CD4-positive, alpha-beta T cell (primary cell): ENCODE data around the gene AK5. TPM values are rescaled to one million over a fixed set of nuclear protein-coding genes. Genes with fewer than 3 reads are reported as not detected.

Experiments used
- ATAC-seq: fragments of 200-7000 bp; cut with Tn5 transposase; one replicate; pipeline ENCODE4 v1.10.0; 2022; ENCODE audit warnings: mild to moderate bottlenecking; ENCODE audit not compliant: poor library complexity
- CTCF ChIA-PET: fragments of 350-600 bp; sonication (Branson Sonifier 250); formaldehyde crosslinking; loops from one replicate; lab custom pipeline; 2021; ENCODE audit warnings: antibody characterized with exemption, inconsistent platforms; lab: Charles Lee
- POLR2A ChIA-PET: fragments of 350-600 bp; sonication (Branson Sonifier 250); formaldehyde crosslinking; loops from one replicate; lab custom pipeline; 2021; ENCODE audit warnings: antibody characterized with exemption, inconsistent platforms; lab: Charles Lee
- DNase-seq, 14 experiments: peaks; one replicate each; pipeline ENCODE4 v3.0.0-alpha.2; 2013 to 2020; ENCODE audit warnings: mixed read lengths in 2 of 14
- H3K27ac ChIP-seq, 2 donors: one replicate each; pipeline versions ENCODE4 v1.5.1 to v1.7.0; 2013; ENCODE audit warnings: low read length in 2 of 2, low read depth in 1 of 2, mild to moderate bottlenecking in 1 of 2
- H3K27me3 ChIP-seq, 2 experiments: 1 replicate in 1 of 2; 2 replicates in 1 of 2; pipeline versions ENCODE4 v1.6.1 to v1.7.0; 2013; ENCODE audit warnings: low read length in 2 of 2, control low read depth in 1 of 2, mild to moderate bottlenecking in 1 of 2, moderate library complexity in 1 of 2; ENCODE audit not compliant: insufficient read depth in 2 of 2, control insufficient read depth in 1 of 2
- H3K36me3 ChIP-seq: one replicate; pipeline ENCODE4 v1.6.1; 2013; ENCODE audit warnings: low read length, control low read depth; ENCODE audit not compliant: insufficient read depth
- H3K4me1 ChIP-seq: one replicate; pipeline ENCODE4 v1.6.1; 2013; ENCODE audit warnings: low read length, control low read depth; ENCODE audit not compliant: insufficient read depth
- H3K4me3 ChIP-seq: one replicate; pipeline ENCODE4 v1.5.1; 2013; ENCODE audit warnings: mild to moderate bottlenecking, low read length, moderate library complexity
- H3K9me3 ChIP-seq, 2 experiments: 1 replicate in 1 of 2; 2 replicates in 1 of 2; pipeline versions ENCODE4 v1.6.1 to v1.7.0; 2013; ENCODE audit warnings: low read length in 2 of 2, mild to moderate bottlenecking in 2 of 2, control low read depth in 1 of 2, moderate library complexity in 1 of 2; ENCODE audit not compliant: control insufficient read depth in 1 of 2, insufficient read depth in 1 of 2
- H3K27ac Mint-ChIP-seq: one replicate; pipeline ENCODE4 v1.8.0; 2020; ENCODE audit warnings: mixed read lengths
- H3K27me3 Mint-ChIP-seq: one replicate; pipeline ENCODE4 v1.8.0; 2021; ENCODE audit warnings: mixed read lengths
- H3K36me3 Mint-ChIP-seq: one replicate; pipeline ENCODE4 v1.8.0; 2021; ENCODE audit warnings: low read depth, mixed read lengths
- H3K4me1 Mint-ChIP-seq: one replicate; pipeline ENCODE4 v1.8.0; 2021; ENCODE audit warnings: low read depth, mixed read lengths
- H3K4me3 Mint-ChIP-seq: one replicate; pipeline ENCODE4 v1.8.0; 2020; ENCODE audit warnings: mild to moderate bottlenecking, mixed read lengths
- H3K9me3 Mint-ChIP-seq: one replicate; pipeline ENCODE4 v1.8.0; 2020; ENCODE audit warnings: mixed read lengths
- intact Hi-C, 2 experiments: fragments of 100-400 bp; cut with DNase I in 1 of 2; cut with micrococcal nuclease in 1 of 2; formaldehyde crosslinking; loops; one replicate each; pipeline versions ENCODE4 v1.15.1 to v1.9.0; 2023 to 2025; cut with DNase I, micrococcal nuclease
- total RNA-seq, 174 experiments: library from RNA in 2 of 174; stranded (reverse) in 2 of 174; gene quantifications; one replicate each; pipeline ENCODE4 v1.2.3 and lab custom pipeline; 2021 to 2026
- TF ChIP-seq, protein P1 (sequence below): fragments of 200-600 bp; IDR thresholded peaks from one replicate; pipeline ENCODE4 v1.8.0; 2022; ENCODE audit warnings: antibody characterized with exemption, mild to moderate bottlenecking

The AK5 gene
- total RNA-seq, 2 experiments from 2014 or later, result 32.0 TPM

- H3K27ac Mint-ChIP-seq, result no peak overlapping the region
- no peak overlapping the region for H3K4me3 ChIP-seq
- H3K36me3 ChIP-seq, result no peaks in the 10 kb centered on the region
- intact Hi-C loops, result no loop called here
- DNase-seq (no peak), ATAC-seq (no peak)
- no peak overlapping the region for H3K4me3 Mint-ChIP-seq
- H3K27me3 ChIP-seq, result no peaks in the 10 kb centered on the region
- no peak overlapping the region for H3K27ac ChIP-seq
- no peaks in the 10 kb centered on the region for H3K4me1 ChIP-seq
- no peaks in the 10 kb centered on the region for H3K27me3 Mint-ChIP-seq
- TF ChIP-seq, protein P1, sequence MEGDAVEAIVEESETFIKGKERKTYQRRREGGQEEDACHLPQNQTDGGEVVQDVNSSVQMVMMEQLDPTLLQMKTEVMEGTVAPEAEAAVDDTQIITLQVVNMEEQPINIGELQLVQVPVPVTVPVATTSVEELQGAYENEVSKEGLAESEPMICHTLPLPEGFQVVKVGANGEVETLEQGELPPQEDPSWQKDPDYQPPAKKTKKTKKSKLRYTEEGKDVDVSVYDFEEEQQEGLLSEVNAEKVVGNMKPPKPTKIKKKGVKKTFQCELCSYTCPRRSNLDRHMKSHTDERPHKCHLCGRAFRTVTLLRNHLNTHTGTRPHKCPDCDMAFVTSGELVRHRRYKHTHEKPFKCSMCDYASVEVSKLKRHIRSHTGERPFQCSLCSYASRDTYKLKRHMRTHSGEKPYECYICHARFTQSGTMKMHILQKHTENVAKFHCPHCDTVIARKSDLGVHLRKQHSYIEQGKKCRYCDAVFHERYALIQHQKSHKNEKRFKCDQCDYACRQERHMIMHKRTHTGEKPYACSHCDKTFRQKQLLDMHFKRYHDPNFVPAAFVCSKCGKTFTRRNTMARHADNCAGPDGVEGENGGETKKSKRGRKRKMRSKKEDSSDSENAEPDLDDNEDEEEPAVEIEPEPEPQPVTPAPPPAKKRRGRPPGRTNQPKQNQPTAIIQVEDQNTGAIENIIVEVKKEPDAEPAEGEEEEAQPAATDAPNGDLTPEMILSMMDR, result no peak
- ChIA-PET CTCF (no interaction called here), POLR2A (no interaction called here)
- H3K4me1 Mint-ChIP-seq, result peaks cover 18% of the 10 kb centered on the region
- H3K9me3 ChIP-seq, result no peaks in the 10 kb centered on the region
- peaks cover 10% of the 10 kb centered on the region for H3K36me3 Mint-ChIP-seq
- H3K9me3 Mint-ChIP-seq, result no peaks in the 10 kb centered on the region
Observed at GRCh38 chr1:77465139-77465538, 183.3 kb downstream of the AK5 start.

- ChIA-PET CTCF (no interaction called here), POLR2A (interaction anchor here (1.2 kb wide), 1 partner anchor 35 kb away, joined by 3 read pairs; no protein-coding TSS in a partner anchor)
- Histone ChIP-seq H3K36me3 (no peaks in the 10 kb centered on the region), H3K4me1 (no peaks in the 10 kb centered on the region), H3K27ac (no peak overlapping the region), H3K27me3 (no peaks in the 10 kb centered on the region), H3K4me3 (no peak overlapping the region), H3K9me3 (no peaks in the 10 kb centered on the region)
- H3K27me3 Mint-ChIP-seq, result no peaks in the 10 kb centered on the region
- peaks cover 18% of the 10 kb centered on the region for H3K4me1 Mint-ChIP-seq
- peaks cover 6% of the 10 kb centered on the region for H3K36me3 Mint-ChIP-seq
- H3K27ac Mint-ChIP-seq, result no peak overlapping the region
- DNase-seq, result no peak
- no peak overlapping the region for H3K4me3 Mint-ChIP-seq
- ATAC-seq, result no peak
- TF ChIP-seq, protein P1, result no peak
- no peaks in the 10 kb centered on the region for H3K9me3 Mint-ChIP-seq
- intact Hi-C loops, result no loop called here
Observed at GRCh38 chr1:77465922-77466321, 184.1 kb downstream of the AK5 start.

GRCh38 chr1:77467021-77467595 is 185.3 kb downstream of the AK5 start:
- DNase-seq, result no peak
- no peaks in the 10 kb centered on the region for H3K4me1 ChIP-seq
- H3K27me3 ChIP-seq, result no peaks in the 10 kb centered on the region
- ChIA-PET CTCF (no interaction called here), POLR2A (no interaction called here)
- no peaks in the 10 kb centered on the region for H3K9me3 ChIP-seq
- H3K27ac ChIP-seq, result no peak overlapping the region
- Mint-ChIP-seq H3K36me3 (peaks cover 12% of the 10 kb centered on the region), H3K4me1 (peaks cover 18% of the 10 kb centered on the region), H3K4me3 (no peak overlapping the region), H3K27me3 (no peaks in the 10 kb centered on the region), H3K27ac (no peak overlapping the region), H3K9me3 (no peaks in the 10 kb centered on the region)
- ATAC-seq, result no peak
- TF ChIP-seq, protein P1, result no peak
- intact Hi-C loops, result no loop called here
- H3K4me3 ChIP-seq, result no peak overlapping the region
- H3K36me3 ChIP-seq, result no peaks in the 10 kb centered on the region
